GM12864 (cell line): ENCODE measurements around the gene FRMD4A.
"Not testable (repeated sequence)": the region's sequence is repeated elsewhere in the genome, so short reads cannot be mapped to it uniquely, and the experiment has no call there.

ENCODE experiments used
- DNase-seq: peaks from one replicate; pipeline ENCODE4 v3.0.0-alpha.2; 2011; ENCODE audit warnings: low read depth
- H3K4me3 ChIP-seq: 2 replicates; pipeline ENCODE4 v1.5.1; 2011; ENCODE audit warnings: mild to moderate bottlenecking, low read depth, low read length, control low read depth
- TF ChIP-seq, protein P1 (sequence below): IDR thresholded peaks from 2 replicates; pipeline ENCODE4 v1.5.1; 2011; ENCODE audit warnings: low read depth, mild to moderate bottlenecking, moderate library complexity, low read length, control low read depth, inconsistent platforms; ENCODE audit errors: missing control alignments

The FRMD4A gene

GRCh38 chr10:14141283-14141682 lies 189.4 kb downstream of the FRMD4A start:
- H3K4me3 ChIP-seq: no peak overlapping the region
- TF ChIP-seq, protein P1, sequence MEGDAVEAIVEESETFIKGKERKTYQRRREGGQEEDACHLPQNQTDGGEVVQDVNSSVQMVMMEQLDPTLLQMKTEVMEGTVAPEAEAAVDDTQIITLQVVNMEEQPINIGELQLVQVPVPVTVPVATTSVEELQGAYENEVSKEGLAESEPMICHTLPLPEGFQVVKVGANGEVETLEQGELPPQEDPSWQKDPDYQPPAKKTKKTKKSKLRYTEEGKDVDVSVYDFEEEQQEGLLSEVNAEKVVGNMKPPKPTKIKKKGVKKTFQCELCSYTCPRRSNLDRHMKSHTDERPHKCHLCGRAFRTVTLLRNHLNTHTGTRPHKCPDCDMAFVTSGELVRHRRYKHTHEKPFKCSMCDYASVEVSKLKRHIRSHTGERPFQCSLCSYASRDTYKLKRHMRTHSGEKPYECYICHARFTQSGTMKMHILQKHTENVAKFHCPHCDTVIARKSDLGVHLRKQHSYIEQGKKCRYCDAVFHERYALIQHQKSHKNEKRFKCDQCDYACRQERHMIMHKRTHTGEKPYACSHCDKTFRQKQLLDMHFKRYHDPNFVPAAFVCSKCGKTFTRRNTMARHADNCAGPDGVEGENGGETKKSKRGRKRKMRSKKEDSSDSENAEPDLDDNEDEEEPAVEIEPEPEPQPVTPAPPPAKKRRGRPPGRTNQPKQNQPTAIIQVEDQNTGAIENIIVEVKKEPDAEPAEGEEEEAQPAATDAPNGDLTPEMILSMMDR: no peak
- DNase-seq: no peak

DNA sequence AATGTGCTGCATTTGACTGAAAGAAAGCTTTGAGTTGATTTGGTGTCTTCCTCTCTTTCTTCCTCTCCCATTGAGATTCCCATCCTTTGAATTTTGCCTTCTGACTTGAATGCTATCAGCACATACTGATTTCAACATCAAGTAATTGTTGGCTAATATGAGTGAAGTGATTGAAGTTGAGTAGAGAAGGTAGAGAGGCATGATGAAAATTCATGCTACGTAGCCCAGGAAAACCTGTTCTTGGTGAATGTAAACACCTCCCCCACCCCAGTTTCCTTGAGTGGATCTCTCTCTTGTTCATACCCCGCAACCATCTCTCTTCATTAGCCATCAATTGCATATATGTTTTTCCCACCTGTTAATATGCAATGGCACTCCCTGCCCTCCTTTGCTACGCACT lies 193.3 kb downstream of the FRMD4A start:
- DNase-seq: no peak
- H3K4me3 ChIP-seq: no peak overlapping the region
- TF ChIP-seq, protein P1: no peak

- DNase-seq, H3K4me3 ChIP-seq: not testable (repeated sequence)
Observed at GRCh38 chr10:14135196-14135595, 195.5 kb downstream of the FRMD4A start.

GRCh38 chr10:14134275-14134674 lies 196.4 kb downstream of the FRMD4A start:
- DNase-seq: no peak
- no peak overlapping the region for H3K4me3 ChIP-seq

GRCh38 chr10:14131261-14131960 lies 199.3 kb downstream of the FRMD4A start:
- TF ChIP-seq, protein P1: no peak
- H3K4me3 ChIP-seq: no peak overlapping the region
- no peak for DNase-seq

More at GRCh38 chr10:14134275-14134674, 196.4 kb downstream of the FRMD4A start:
- TF ChIP-seq, protein P1: no peak

GRCh38 chr10:14129770-14130169 lies 201.0 kb downstream of the FRMD4A start:
- TF ChIP-seq, protein P1: no peak
- DNase-seq: no peak
- H3K4me3 ChIP-seq: no peak overlapping the region

- no peak for DNase-seq
- TF ChIP-seq, protein P1: no peak
- no peak overlapping the region for H3K4me3 ChIP-seq
Observed at GRCh38 chr10:14128519-14128918, 202.2 kb downstream of the FRMD4A start.
